K562 (cell line): Measurements from ENCODE around the gene SCYL1. TPM values are rescaled to one million over a fixed set of nuclear protein-coding genes. Genes with fewer than 3 reads are reported as not detected.

ENCODE experiments used
- ATAC-seq: fragments of 200-7000 bp; cut with Tn5 transposase; 3 replicates; pipeline ENCODE4 v1.9.1; 2020; ENCODE audit warnings: moderate library complexity
- BruUV-seq: library from RNA; stranded (reverse); fragments of 400-500 nt; replicated peaks from 2 replicates; lab custom pipeline; 2021; lab: Mats Ljungman, UMichigan
- CTCF ChIA-PET: fragments of 300-600 bp; formaldehyde crosslinking; extraction: SDS; loops from one replicate; lab custom pipeline; 2021; ENCODE audit warnings: low intra/inter-chr PET ratio; lab: Yijun Ruan, JAX
- POLR2A ChIA-PET: fragments of 300-600, 350-650 bp; sonication (Branson Sonifier 250); formaldehyde crosslinking; extraction: SDS; loops from one replicate; lab custom pipeline; 2021; ENCODE audit warnings: antibody characterized with exemption, inconsistent platforms; lab: Yijun Ruan, JAX
- DNase-seq, 4 experiments: peaks; one replicate each; pipeline versions ENCODE4 v3.0.0 to v3.0.0-alpha.2; 2011 to 2018; ENCODE audit warnings: low spot score in 3 of 4, mixed read lengths in 3 of 4; ENCODE audit errors: extremely low read depth in 1 of 4
- FAIRE-seq: peaks from 2 replicates; lab custom pipeline; 2011; peaks lifted over from hg19 to GRCh38; lab: Jason Lieb, UNC
- H2AFZ ChIP-seq: 2 replicates; pipeline ENCODE4 v1.6.0; 2011; ENCODE audit warnings: low read depth, low read length, control low read depth, inconsistent platforms
- H3K27ac ChIP-seq: fragments of 200-600 bp; 3 replicates; pipeline ENCODE4 v1.8.0; 2011; ENCODE audit warnings: low read depth, mild to moderate bottlenecking, control low read depth, inconsistent platforms, low read length, moderate library complexity, mixed read lengths; ENCODE audit errors: extremely low read depth
- H3K27me3 ChIP-seq, 2 experiments: fragments of 300-600 bp in 1 of 2; 2 replicates in 1 of 2; 3 replicates in 1 of 2; pipeline versions ENCODE4 v1.6.0 to v1.8.0; 2011; ENCODE audit warnings: inconsistent platforms in 2 of 2, low read length in 2 of 2, mild to moderate bottlenecking in 1 of 2, mixed read lengths in 1 of 2, moderate library complexity in 1 of 2; ENCODE audit not compliant: control insufficient read depth in 2 of 2, insufficient read depth in 2 of 2
- H3K36me3 ChIP-seq: fragments of 300-600 bp; 3 replicates; pipeline ENCODE4 v1.8.0; 2011; ENCODE audit warnings: mild to moderate bottlenecking, low read length, inconsistent platforms; ENCODE audit not compliant: control insufficient read depth, insufficient read depth
- H3K4me1 ChIP-seq, 2 experiments: fragments of 200-600 bp in 1 of 2; replicated peaks in 1 of 2; 2 replicates in 1 of 2; 3 replicates in 1 of 2; pipeline versions ENCODE4 v1.5.1 to v1.8.0; 2011; ENCODE audit warnings: inconsistent platforms in 2 of 2, low read length in 2 of 2, mild to moderate bottlenecking in 1 of 2, mixed read lengths in 1 of 2, moderate library complexity in 1 of 2; ENCODE audit not compliant: control insufficient read depth in 2 of 2, insufficient read depth in 2 of 2
- H3K4me2 ChIP-seq: 2 replicates; pipeline ENCODE4 v1.6.1; 2011; ENCODE audit warnings: low read length, control low read depth, inconsistent platforms, mixed read lengths; ENCODE audit not compliant: insufficient read depth
- H3K4me3 ChIP-seq: fragments of 200-600 bp; sonication (generic), shearing (Covaris generic); 2 replicates; pipeline ENCODE4 v1.5.1; 2016; ENCODE audit warnings: control low read depth, inconsistent platforms
- H3K79me2 ChIP-seq: fragments of 200-600 bp; 3 replicates; pipeline ENCODE4 v1.8.0; 2011; ENCODE audit warnings: low read length, inconsistent platforms; ENCODE audit not compliant: control insufficient read depth, insufficient read depth
- H3K9ac ChIP-seq, 2 experiments: 2 replicates each; pipeline versions ENCODE4 v1.6.0 to v1.6.1; 2011; ENCODE audit warnings: low read depth in 2 of 2, low read length in 2 of 2, control low read depth in 1 of 2, inconsistent platforms in 1 of 2, mild to moderate bottlenecking in 1 of 2, mixed read lengths in 1 of 2; ENCODE audit not compliant: insufficient read depth in 1 of 2
- H3K9me1 ChIP-seq: one replicate; pipeline ENCODE4 v1.6.0; 2011; ENCODE audit warnings: inconsistent platforms, mild to moderate bottlenecking, low read length, moderate library complexity; ENCODE audit not compliant: control insufficient read depth, insufficient read depth
- H3K9me3 ChIP-seq: replicated peaks from 2 replicates; pipeline ENCODE4 v1.5.1; 2011; ENCODE audit warnings: low read depth, low read length, inconsistent platforms; ENCODE audit not compliant: control insufficient read depth, insufficient read depth
- H4K20me1 ChIP-seq: replicated peaks from 2 replicates; pipeline ENCODE4 v1.6.1; 2011; ENCODE audit warnings: low read length, inconsistent platforms, mixed read lengths; ENCODE audit not compliant: control insufficient read depth, insufficient read depth
- DMBX1 ChIP-seq: fragments of 250-450 bp; sonication (Bioruptor Pico); IDR thresholded peaks from 2 replicates; pipeline ENCODE4 v1.8.0; 2022; ENCODE audit warnings: inconsistent platforms, mild to moderate bottlenecking, moderate library complexity, borderline replicate concordance
- MYNN ChIP-seq, 2 experiments: sonication (generic); formaldehyde crosslinking in 1 of 2; IDR thresholded peaks; 2 replicates each; pipeline versions ENCODE4 v1.5.0 to v1.6.1; 2016 to 2020; ENCODE audit warnings: antibody characterized with exemption in 1 of 2, missing genetic modification reagents in 1 of 2
- NRF1 ChIP-seq, 2 experiments: fragments of 450-650 bp; IDR thresholded peaks in 1 of 2; conservative IDR thresholded peaks in 1 of 2; 2 replicates each; pipeline ENCODE4 v1.6.1; 2014; ENCODE audit warnings: mild to moderate bottlenecking in 2 of 2
- POLR2G ChIP-seq: fragments of 200-400 bp; formaldehyde crosslinking; IDR thresholded peaks from 2 replicates; pipeline ENCODE4 v1.6.1; 2017; ENCODE audit warnings: low read depth, mild to moderate bottlenecking, antibody characterized with exemption, low read length, moderate library complexity
- SMARCE1 ChIP-seq: fragments of 450-650 bp; IDR thresholded peaks from 2 replicates; pipeline ENCODE4 v1.7.1; 2016; ENCODE audit warnings: mild to moderate bottlenecking
- ZNF165 ChIP-seq: fragments of 250-450 bp; sonication (Bioruptor Pico); IDR thresholded peaks from 2 replicates; pipeline ENCODE4 v1.4.0; 2020; ENCODE audit warnings: borderline replicate concordance
- WGBS: fragments of 100-300 bp; shearing (Covaris generic); methylation state at CpG from one replicate; pipeline ENCODE4 v1.1.6; 2016; ENCODE audit warnings: low coverage, mixed read lengths; ENCODE audit not compliant: insufficient coverage; ENCODE audit errors: missing lambda C conversion rate; 5-methylcytosine and 5-hydroxymethylcytosine counted together
- in situ Hi-C: fragments of 300-500 bp; cut with MboI; formaldehyde crosslinking; loops from 4 replicates; pipeline ENCODE4 v1.15.0; 2018; ENCODE audit warnings: inconsistent platforms, mixed read lengths
- intact Hi-C: fragments of 100-400 bp; cut with micrococcal nuclease; formaldehyde crosslinking; loops from 2 replicates; pipeline ENCODE4 v1.14.2; 2022
- polyA plus RNA-seq, 8 experiments: library from polyadenylated mRNA; depleted of rRNA in 4 of 8; stranded (reverse) in 5 of 8; unstranded in 3 of 8; fragments of >200 nt; fragmentation: Nextera tagmentation in 2 of 8; fragmentation: Illumina TruSeq in 1 of 8; extraction: Ambion mirVana in 2 of 8; extraction: Trizol in 1 of 8; gene quantifications; 2 replicates each; pipeline versions ENCODE4 v1.2.1 to v1.2.3, GENCODE V29; 2011 to 2014; ENCODE audit warnings: inconsistent platforms in 1 of 8, missing spikeins in 1 of 8
- total RNA-seq, 7 experiments: library from RNA; depleted of rRNA in 6 of 7; stranded (reverse); fragments of >200 nt in 6 of 7; fragmentation: Illumina TruSeq in 2 of 7; extraction: Trizol in 2 of 7; gene quantifications; 2 replicates each; pipeline versions ENCODE4 v1.2.1 to v1.2.3, GENCODE V29; 2011 to 2021; ENCODE audit warnings: low replicate concordance in 1 of 7
- TF ChIP-seq, protein P1 (sequence below): sonication (generic); formaldehyde crosslinking; IDR thresholded peaks from 2 replicates; pipeline ENCODE4 v1.9.0; 2022; ENCODE audit warnings: mild to moderate bottlenecking, missing genetic modification reagents
- TF ChIP-seq, protein P2 (sequence below): fragments of 450-650 bp; IDR thresholded peaks from 2 replicates; pipeline ENCODE4 v1.6.1; 2016; ENCODE audit warnings: missing biosample characterization, missing genetic modification characterization

The SCYL1 gene
- total and polyA plus RNA-seq, 9 of the 15 experiments (the other 6 are each of a cell fraction or from before 2014, with no cell fraction given) = 1.9 to 145 (median 57.6) TPM

DNA sequence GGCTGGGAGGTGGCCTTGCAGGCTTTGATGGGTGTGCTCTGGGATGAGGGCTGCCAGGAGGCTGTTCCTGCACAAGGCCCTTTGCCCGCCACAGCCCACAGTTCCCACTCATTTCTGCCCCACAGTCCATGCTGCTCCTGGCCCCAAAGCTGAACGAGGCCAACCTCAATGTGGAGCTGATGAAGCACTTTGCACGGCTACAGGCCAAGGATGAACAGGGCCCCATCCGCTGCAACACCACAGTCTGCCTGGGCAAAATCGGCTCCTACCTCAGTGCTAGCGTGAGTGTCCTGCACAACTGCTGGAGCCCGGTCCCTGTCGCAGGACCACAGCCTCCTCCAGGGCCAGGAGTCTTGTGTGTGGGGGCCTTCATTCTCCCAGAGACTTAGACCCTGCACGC is 10.2 kb downstream of the SCYL1 start:
- Histone ChIP-seq H3K4me3 (no peak overlapping the region), H3K4me2 (no peak overlapping the region), H4K20me1 (0 out of 2 replicates have a peak, but pooled peaks cover 3% of the 10 kb centered on the region), H3K4me1 (peaks cover 0 to 34% of the 10 kb centered on the region in 2 experiments; a peak in 3 of 5 replicates), H3K36me3 (peaks cover 83% of the 10 kb centered on the region; the same call in 2 of the 3 replicates), H3K9me1 (no peaks in the 10 kb centered on the region), H3K27ac (no peak overlapping the region), H3K27me3 (no peaks in the 10 kb centered on the region), H3K9ac (peak overlapping the region in 1 of 2 experiments; percentile 14; a peak in 2 of 4 replicates), H3K9me3 (no peaks in the 10 kb centered on the region), H3K79me2 (no peaks in the 10 kb centered on the region; the same call in 2 of the 3 replicates), H2AFZ (no peak overlapping the region)
- POLR2A ChIA-PET = interaction anchor here (0.8 to 6.5 kb wide), 5 partner anchors 9 to 59 kb away, joined by 3 to 48 read pairs (median 6); partner anchors contain the start of genes MALAT1 and SCYL1
- DNase-seq = no peak
- in situ Hi-C loops (no loop called here), intact Hi-C loops (no loop called here)
- no TSS peak for BruUV-seq
- no peak for ATAC-seq
- no peak for FAIRE-seq
- CTCF ChIA-PET = no interaction called here
- WGBS = 81% methylated on average over 8 of the region's 9 CpGs
- peak; percentile 52; the same call in 1 of the 2 replicates for TF ChIP-seq POLR2G
- TF ChIP-seq MYNN (IDR thresholded peaks at IDR 0.05) = no peak
- TF ChIP-seq MYNN (CRISPR knock-in tag; IDR thresholded peaks at IDR 0.05) = no peak
- TF ChIP-seq, protein P1, sequence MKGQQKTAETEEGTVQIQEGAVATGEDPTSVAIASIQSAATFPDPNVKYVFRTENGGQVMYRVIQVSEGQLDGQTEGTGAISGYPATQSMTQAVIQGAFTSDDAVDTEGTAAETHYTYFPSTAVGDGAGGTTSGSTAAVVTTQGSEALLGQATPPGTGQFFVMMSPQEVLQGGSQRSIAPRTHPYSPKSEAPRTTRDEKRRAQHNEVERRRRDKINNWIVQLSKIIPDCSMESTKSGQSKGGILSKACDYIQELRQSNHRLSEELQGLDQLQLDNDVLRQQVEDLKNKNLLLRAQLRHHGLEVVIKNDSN (CRISPR knock-in tag) = no peak
- TF ChIP-seq NRF1 (conservative IDR thresholded peaks at IDR 0.05 in 1 of 2, IDR thresholded peaks at IDR 0.05 in 1 of 2) = no peak
- TF ChIP-seq ZNF165 (CRISPR knock-in tag) = no peak
- TF ChIP-seq, protein P2, sequence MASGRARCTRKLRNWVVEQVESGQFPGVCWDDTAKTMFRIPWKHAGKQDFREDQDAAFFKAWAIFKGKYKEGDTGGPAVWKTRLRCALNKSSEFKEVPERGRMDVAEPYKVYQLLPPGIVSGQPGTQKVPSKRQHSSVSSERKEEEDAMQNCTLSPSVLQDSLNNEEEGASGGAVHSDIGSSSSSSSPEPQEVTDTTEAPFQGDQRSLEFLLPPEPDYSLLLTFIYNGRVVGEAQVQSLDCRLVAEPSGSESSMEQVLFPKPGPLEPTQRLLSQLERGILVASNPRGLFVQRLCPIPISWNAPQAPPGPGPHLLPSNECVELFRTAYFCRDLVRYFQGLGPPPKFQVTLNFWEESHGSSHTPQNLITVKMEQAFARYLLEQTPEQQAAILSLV (tag) = no peak
- no peak for TF ChIP-seq SMARCE1
- no peak for TF ChIP-seq DMBX1
- TF ChIP-seq, all 486 proteins: peak for 1
